ENCODE data around the gene FES. TPM values are rescaled to one million over a fixed set of nuclear protein-coding genes. Genes with fewer than 3 reads are reported as not detected.

The FES gene
- total and polyA plus RNA-seq, 2 of the 13 experiments (the other 11 are each of a cell fraction or from before 2014, with no cell fraction given): 4.0 to 9.5 TPM

DNA sequence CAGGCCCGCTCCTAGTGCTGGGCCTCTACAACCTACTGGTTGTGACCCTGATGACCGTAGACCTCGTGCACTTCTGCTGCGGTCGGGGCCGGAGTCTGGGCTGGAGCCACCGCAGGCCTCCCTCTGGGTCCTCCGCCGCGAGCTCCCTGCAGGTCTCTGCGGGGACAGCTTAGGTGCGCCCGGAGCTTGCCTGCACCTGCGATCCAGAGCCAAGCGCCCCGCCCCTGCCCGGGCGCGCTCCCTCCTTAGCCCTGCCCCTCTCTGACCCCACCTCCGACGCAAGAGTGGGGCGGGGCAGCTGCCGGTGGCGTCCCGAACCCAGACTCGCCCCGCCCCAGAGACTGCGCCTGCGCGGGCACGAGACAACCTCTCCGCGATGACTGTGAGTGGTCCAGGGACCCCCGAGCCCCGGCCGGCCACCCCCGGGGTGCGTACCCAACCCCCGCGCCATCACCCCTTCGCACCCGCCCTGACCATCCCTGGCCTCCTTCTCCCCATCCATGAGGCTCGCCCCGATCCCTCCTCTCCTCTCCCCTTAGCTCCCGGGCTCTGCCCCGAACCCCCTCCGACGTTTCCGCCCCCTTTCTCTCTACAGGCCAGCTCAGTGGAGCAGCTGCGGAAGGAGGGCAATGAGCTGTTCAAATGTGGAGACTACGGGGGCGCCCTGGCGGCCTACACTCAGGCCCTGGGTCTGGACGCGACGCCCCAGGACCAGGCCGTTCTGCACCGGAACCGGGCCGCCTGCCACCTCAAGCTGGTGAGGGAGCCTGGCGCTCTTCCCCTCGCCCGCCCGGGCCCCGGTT lies 50.8 kb downstream of the FES start, which contains the start of gene UNC45A (continued):
- TF ChIP-seq ZBTB34 (CRISPR knock-in tag; IDR thresholded peaks at IDR 0.05): no peak
- TF ChIP-seq ZNF17 (CRISPR knock-in tag; IDR thresholded peaks at IDR 0.05): no peak
- TF ChIP-seq ZBTB38 (CRISPR knock-in tag; IDR thresholded peaks at IDR 0.05): peak; percentile 51; the same call in 1 of the 2 replicates
- peak; percentile 61; the same call in 1 of the 2 replicates for TF ChIP-seq ZNF724P (CRISPR knock-in tag; IDR thresholded peaks at IDR 0.05; ENCODE audit: borderline replicate concordance)
- peak; percentile 73 for TF ChIP-seq GABPB1 (CRISPR knock-in tag; IDR thresholded peaks at IDR 0.05)
- TF ChIP-seq ARID4A (CRISPR knock-in tag; IDR thresholded peaks at IDR 0.05; ENCODE audit: borderline replicate concordance): peak; percentile 69; the same call in 1 of the 2 replicates
- peak; percentile 24; the same call in 1 of the 2 replicates for TF ChIP-seq SALL1 (CRISPR knock-in tag; IDR thresholded peaks at IDR 0.05)
- peak; percentile 62; the same call in 1 of the 2 replicates for TF ChIP-seq SP4 (CRISPR knock-in tag; IDR thresholded peaks at IDR 0.05)
- peak; percentile 51 for TF ChIP-seq HDAC1 (CRISPR knock-in tag; IDR thresholded peaks at IDR 0.05)
- peak; percentile 40; the same call in 1 of the 2 replicates for TF ChIP-seq ZNF230 (CRISPR knock-in tag; IDR thresholded peaks at IDR 0.05)
- no peak for TF ChIP-seq HNF1A (IDR thresholded peaks at IDR 0.05; ENCODE audit: low read depth)
- 0 out of 2 replicates have a peak, but pooled peaks have one; percentile 30 for TF ChIP-seq HNF1A (CRISPR knock-in tag; IDR thresholded peaks at IDR 0.05; ENCODE audit: borderline replicate concordance)
- 0 out of 2 replicates have a peak, but pooled peaks have one; percentile 11 for TF ChIP-seq ZNF160 (CRISPR knock-in tag; IDR thresholded peaks at IDR 0.05)
- peak; percentile 68 for TF ChIP-seq HNRNPK (IDR thresholded peaks at IDR 0.05; ENCODE audit: low read depth, low read length, poor library complexity, severe bottlenecking)
- TF ChIP-seq YEATS4 (CRISPR knock-in tag; IDR thresholded peaks at IDR 0.05; ENCODE audit: borderline replicate concordance): no peak; the same call in 1 of the 2 replicates
- TF ChIP-seq ZNF580 (CRISPR knock-in tag; IDR thresholded peaks at IDR 0.05; ENCODE audit: borderline replicate concordance, low read depth): peak; percentile 34; the same call in 1 of the 2 replicates
- TF ChIP-seq ZNF251 (CRISPR knock-in tag; IDR thresholded peaks at IDR 0.05): 0 out of 2 replicates have a peak, but pooled peaks have one; percentile 61

All from HepG2 (cell line).